ENCODE measurements around the gene FOXF1. TPM values are rescaled to one million over a fixed set of nuclear protein-coding genes. Genes with fewer than 3 reads are reported as not detected.
A peak's percentile ranks its signal among the peaks of the same experiment; 100 is the strongest.

Gene FOXF1
- total and polyA plus RNA-seq, 2 of the 13 experiments (the other 11 are each of a cell fraction or from before 2014, with no cell fraction given) = not detected

- TF ChIP-seq, protein P1, sequence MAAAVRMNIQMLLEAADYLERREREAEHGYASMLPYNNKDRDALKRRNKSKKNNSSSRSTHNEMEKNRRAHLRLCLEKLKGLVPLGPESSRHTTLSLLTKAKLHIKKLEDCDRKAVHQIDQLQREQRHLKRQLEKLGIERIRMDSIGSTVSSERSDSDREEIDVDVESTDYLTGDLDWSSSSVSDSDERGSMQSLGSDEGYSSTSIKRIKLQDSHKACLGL (CRISPR knock-in tag; IDR thresholded peaks at IDR 0.05) = no peak
- no peak for TF ChIP-seq MXD3 (CRISPR knock-in tag; IDR thresholded peaks at IDR 0.05)
- TF ChIP-seq, protein P2, sequence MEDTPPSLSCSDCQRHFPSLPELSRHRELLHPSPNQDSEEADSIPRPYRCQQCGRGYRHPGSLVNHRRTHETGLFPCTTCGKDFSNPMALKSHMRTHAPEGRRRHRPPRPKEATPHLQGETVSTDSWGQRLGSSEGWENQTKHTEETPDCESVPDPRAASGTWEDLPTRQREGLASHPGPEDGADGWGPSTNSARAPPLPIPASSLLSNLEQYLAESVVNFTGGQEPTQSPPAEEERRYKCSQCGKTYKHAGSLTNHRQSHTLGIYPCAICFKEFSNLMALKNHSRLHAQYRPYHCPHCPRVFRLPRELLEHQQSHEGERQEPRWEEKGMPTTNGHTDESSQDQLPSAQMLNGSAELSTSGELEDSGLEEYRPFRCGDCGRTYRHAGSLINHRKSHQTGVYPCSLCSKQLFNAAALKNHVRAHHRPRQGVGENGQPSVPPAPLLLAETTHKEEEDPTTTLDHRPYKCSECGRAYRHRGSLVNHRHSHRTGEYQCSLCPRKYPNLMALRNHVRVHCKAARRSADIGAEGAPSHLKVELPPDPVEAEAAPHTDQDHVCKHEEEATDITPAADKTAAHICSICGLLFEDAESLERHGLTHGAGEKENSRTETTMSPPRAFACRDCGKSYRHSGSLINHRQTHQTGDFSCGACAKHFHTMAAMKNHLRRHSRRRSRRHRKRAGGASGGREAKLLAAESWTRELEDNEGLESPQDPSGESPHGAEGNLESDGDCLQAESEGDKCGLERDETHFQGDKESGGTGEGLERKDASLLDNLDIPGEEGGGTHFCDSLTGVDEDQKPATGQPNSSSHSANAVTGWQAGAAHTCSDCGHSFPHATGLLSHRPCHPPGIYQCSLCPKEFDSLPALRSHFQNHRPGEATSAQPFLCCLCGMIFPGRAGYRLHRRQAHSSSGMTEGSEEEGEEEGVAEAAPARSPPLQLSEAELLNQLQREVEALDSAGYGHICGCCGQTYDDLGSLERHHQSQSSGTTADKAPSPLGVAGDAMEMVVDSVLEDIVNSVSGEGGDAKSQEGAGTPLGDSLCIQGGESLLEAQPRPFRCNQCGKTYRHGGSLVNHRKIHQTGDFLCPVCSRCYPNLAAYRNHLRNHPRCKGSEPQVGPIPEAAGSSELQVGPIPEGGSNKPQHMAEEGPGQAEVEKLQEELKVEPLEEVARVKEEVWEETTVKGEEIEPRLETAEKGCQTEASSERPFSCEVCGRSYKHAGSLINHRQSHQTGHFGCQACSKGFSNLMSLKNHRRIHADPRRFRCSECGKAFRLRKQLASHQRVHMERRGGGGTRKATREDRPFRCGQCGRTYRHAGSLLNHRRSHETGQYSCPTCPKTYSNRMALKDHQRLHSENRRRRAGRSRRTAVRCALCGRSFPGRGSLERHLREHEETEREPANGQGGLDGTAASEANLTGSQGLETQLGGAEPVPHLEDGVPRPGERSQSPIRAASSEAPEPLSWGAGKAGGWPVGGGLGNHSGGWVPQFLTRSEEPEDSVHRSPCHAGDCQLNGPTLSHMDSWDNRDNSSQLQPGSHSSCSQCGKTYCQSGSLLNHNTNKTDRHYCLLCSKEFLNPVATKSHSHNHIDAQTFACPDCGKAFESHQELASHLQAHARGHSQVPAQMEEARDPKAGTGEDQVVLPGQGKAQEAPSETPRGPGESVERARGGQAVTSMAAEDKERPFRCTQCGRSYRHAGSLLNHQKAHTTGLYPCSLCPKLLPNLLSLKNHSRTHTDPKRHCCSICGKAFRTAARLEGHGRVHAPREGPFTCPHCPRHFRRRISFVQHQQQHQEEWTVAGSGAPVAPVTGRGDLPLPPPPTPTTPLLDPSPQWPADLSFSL (CRISPR knock-in tag; IDR thresholded peaks at IDR 0.05) = no peak
- 0 out of 2 replicates have a peak, but pooled peaks have one; percentile 11 for TF ChIP-seq KDM5B (CRISPR knock-in tag; IDR thresholded peaks at IDR 0.05; ENCODE audit: borderline replicate concordance)
Measured at GRCh38 chr16:86520317-86521210, 10.2 kb downstream of the FOXF1 start (continued).

Measured in HepG2 (cell line).